ENCODE measurements around the gene ARSJ. TPM values are rescaled to one million over a fixed set of nuclear protein-coding genes. Genes with fewer than 3 reads are reported as not detected.

ARSJ gene
- total RNA-seq, 4 donors from 2014 or later: 0.15 to 0.67 (median 0.46) TPM

DNA sequence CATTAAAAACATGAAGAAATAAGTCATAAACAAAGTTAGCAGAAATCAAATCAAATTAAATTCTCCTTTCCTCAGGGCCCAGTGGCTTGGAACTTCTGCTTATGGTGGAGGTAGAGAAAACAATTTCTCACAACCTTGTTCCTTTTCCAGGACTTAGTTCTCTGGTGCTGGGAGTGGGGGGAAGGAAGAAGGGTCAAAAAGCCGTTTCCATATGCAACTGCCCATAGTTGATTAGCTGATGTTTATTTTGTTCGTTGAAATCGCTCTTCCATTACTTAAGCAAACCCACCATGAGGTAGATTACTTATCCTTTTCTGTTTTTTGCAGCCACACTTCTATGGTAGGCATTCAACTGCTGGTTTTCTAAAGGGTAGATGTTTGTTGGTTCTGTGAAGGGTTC lies 94.2 kb downstream of the ARSJ start:
- DNase-seq: no peak
- intact Hi-C loops (cut with DNase I; ENCODE audit: low total_unique reads) (no loop called here), in situ Hi-C loops (cut with MboI; ENCODE audit: low sequenced_read_pairs in 4 of 4) (no loop called here)

DNA sequence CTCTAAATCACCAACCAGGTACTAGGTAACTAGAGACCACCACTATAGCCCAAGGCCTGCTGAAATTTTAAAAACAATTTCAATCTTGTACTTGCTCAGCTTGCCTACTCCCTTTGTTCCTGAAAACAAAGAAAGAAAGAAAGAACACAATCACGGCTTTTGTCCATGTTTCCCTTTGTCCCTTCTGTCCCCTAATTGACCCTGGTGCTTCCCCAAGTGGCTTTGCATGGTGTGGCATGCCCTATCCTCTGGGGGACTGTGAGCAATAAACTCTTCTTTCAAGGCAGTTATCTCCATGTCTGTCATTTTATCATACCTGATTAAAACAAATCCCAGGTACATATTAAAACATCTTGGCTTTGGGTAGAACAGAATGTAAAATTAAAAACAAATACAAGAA lies 94.8 kb downstream of the ARSJ start:
- ATAC-seq (no peak), DNase-seq (no peak)
- no peaks in the 10 kb centered on the region for H3K27me3 ChIP-seq
- H3K4me3 ChIP-seq: no peak overlapping the region
- no peak for TF ChIP-seq POLR2A (IDR thresholded peaks at IDR 0.05)
- TF ChIP-seq, protein P1, sequence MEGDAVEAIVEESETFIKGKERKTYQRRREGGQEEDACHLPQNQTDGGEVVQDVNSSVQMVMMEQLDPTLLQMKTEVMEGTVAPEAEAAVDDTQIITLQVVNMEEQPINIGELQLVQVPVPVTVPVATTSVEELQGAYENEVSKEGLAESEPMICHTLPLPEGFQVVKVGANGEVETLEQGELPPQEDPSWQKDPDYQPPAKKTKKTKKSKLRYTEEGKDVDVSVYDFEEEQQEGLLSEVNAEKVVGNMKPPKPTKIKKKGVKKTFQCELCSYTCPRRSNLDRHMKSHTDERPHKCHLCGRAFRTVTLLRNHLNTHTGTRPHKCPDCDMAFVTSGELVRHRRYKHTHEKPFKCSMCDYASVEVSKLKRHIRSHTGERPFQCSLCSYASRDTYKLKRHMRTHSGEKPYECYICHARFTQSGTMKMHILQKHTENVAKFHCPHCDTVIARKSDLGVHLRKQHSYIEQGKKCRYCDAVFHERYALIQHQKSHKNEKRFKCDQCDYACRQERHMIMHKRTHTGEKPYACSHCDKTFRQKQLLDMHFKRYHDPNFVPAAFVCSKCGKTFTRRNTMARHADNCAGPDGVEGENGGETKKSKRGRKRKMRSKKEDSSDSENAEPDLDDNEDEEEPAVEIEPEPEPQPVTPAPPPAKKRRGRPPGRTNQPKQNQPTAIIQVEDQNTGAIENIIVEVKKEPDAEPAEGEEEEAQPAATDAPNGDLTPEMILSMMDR (IDR thresholded peaks at IDR 0.05 in 4 of 5, conservative IDR thresholded peaks at IDR 0.05 in 1 of 5): no peak
- no peaks in the 10 kb centered on the region for H3K36me3 ChIP-seq
- intact Hi-C loops (cut with DNase I; ENCODE audit: low total_unique reads): no loop called here
- in situ Hi-C loops (cut with MboI; ENCODE audit: low sequenced_read_pairs in 4 of 4): no loop called here
- no peaks in the 10 kb centered on the region for H3K9me3 ChIP-seq
- H3K4me1 ChIP-seq: no peaks in the 10 kb centered on the region
- no peak overlapping the region for H3K27ac ChIP-seq

More for the DNA sequence above, 94.2 kb downstream of the ARSJ start:
- Histone ChIP-seq H3K36me3 (no peaks in the 10 kb centered on the region), H3K9me3 (no peaks in the 10 kb centered on the region), H3K4me3 (no peak overlapping the region), H3K27ac (no peak overlapping the region), H3K27me3 (no peaks in the 10 kb centered on the region), H3K4me1 (no peaks in the 10 kb centered on the region)
- ATAC-seq: no peak
- no peak for TF ChIP-seq POLR2A (IDR thresholded peaks at IDR 0.05)
- TF ChIP-seq, protein P1 (IDR thresholded peaks at IDR 0.05 in 4 of 5, conservative IDR thresholded peaks at IDR 0.05 in 1 of 5): no peak

DNA sequence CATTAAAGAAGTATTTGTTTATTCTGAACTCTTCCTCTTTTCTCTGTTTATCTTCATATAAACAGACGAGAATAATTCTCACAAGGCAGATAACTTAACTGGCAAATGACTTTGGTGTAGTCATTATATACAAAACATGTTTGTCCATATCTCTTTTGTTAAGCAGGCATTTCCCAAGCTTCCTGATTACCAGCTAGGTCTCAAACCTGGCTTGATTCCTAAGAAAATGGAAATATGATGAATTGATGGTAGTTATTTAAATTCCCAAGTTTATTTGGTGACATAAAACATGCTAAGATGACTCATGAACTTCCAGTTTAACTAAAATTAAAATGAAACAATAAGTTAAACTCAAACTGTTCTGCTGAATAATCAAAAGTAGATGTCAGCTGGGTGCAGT lies 96.8 kb downstream of the ARSJ start:
- H3K27ac ChIP-seq: no peak overlapping the region
- intact Hi-C loops (cut with DNase I; ENCODE audit: low total_unique reads) (no loop called here), in situ Hi-C loops (cut with MboI; ENCODE audit: low sequenced_read_pairs in 4 of 4) (no loop called here)
- no peaks in the 10 kb centered on the region for H3K4me1 ChIP-seq
- H3K27me3 ChIP-seq: no peaks in the 10 kb centered on the region
- no peaks in the 10 kb centered on the region for H3K9me3 ChIP-seq
- TF ChIP-seq, protein P1 (IDR thresholded peaks at IDR 0.05 in 4 of 5, conservative IDR thresholded peaks at IDR 0.05 in 1 of 5): no peak
- TF ChIP-seq POLR2A (IDR thresholded peaks at IDR 0.05): no peak
- ATAC-seq (no peak), DNase-seq (no peak)
- no peak overlapping the region for H3K4me3 ChIP-seq
- no peaks in the 10 kb centered on the region for H3K36me3 ChIP-seq

DNA sequence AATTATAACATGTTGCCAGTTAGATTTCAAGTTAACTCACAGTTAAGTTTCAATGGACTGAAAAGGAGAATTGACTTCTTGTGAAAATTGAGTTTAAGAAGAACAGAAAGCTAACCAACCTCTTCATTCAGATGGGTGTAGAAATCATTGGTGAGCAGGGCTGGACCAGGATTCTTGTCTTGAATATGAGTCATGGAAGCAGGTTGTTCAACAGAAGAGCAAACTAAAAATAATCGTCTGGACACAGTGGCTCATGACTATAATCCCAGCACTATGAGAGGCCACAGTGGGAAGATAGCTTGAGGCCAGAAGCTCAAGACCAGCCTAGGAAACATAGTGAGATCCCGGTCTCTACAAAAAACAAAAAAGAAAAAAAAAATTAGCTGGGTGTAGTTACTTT lies 98.2 kb downstream of the ARSJ start:
- no peak overlapping the region for H3K4me3 ChIP-seq
- no peaks in the 10 kb centered on the region for H3K27me3 ChIP-seq
- no peak for DNase-seq
- intact Hi-C loops (cut with DNase I; ENCODE audit: low total_unique reads) (no loop called here), in situ Hi-C loops (cut with MboI; ENCODE audit: low sequenced_read_pairs in 4 of 4) (no loop called here)
- H3K27ac ChIP-seq: no peak overlapping the region
- no peaks in the 10 kb centered on the region for H3K36me3 ChIP-seq
- TF ChIP-seq, protein P1 (IDR thresholded peaks at IDR 0.05 in 4 of 5, conservative IDR thresholded peaks at IDR 0.05 in 1 of 5): no peak
- no peak for TF ChIP-seq POLR2A (IDR thresholded peaks at IDR 0.05)
- ATAC-seq: no peak
- no peaks in the 10 kb centered on the region for H3K9me3 ChIP-seq
- H3K4me1 ChIP-seq: no peaks in the 10 kb centered on the region
